Activated naive CD8-positive, alpha-beta T cell treated with anti-CD3 and anti-CD28 coated beads, Interleukin-2, amount 50 U/mL, for 24 hours (primary cell): ENCODE data around the gene PPARGC1A.

ENCODE experiments used
- ATAC-seq: fragments of 150-1000 bp; cut with Tn5 transposase; one replicate; pipeline ENCODE4 v1.10.0; 2021
- DNase-seq: peaks from one replicate; pipeline ENCODE4 v3.0.0; 2021
- H3K27ac Mint-ChIP-seq: one replicate; pipeline ENCODE4 v1.8.0; 2021; ENCODE audit warnings: mild to moderate bottlenecking, mixed read lengths
- H3K27me3 Mint-ChIP-seq: one replicate; pipeline ENCODE4 v1.8.0; 2021; ENCODE audit warnings: mixed read lengths
- H3K36me3 Mint-ChIP-seq: one replicate; pipeline ENCODE4 v1.8.0; 2021; ENCODE audit warnings: low read depth, mixed read lengths
- H3K4me1 Mint-ChIP-seq: one replicate; pipeline ENCODE4 v1.8.0; 2021; ENCODE audit warnings: mixed read lengths
- H3K4me3 Mint-ChIP-seq: one replicate; pipeline ENCODE4 v1.8.0; 2021; ENCODE audit warnings: mild to moderate bottlenecking, moderate library complexity, mixed read lengths
- H3K9me3 Mint-ChIP-seq: one replicate; pipeline ENCODE4 v1.8.0; 2021; ENCODE audit warnings: mixed read lengths

Gene PPARGC1A

GRCh38 chr4:23770011-23770410, 119.8 kb downstream of the PPARGC1A start:
- Mint-ChIP-seq H3K4me3 (no peak overlapping the region), H3K36me3 (no peaks in the 10 kb centered on the region), H3K27me3 (no peaks in the 10 kb centered on the region), H3K4me1 (no peaks in the 10 kb centered on the region), H3K27ac (no peak overlapping the region), H3K9me3 (peaks cover 6% of the 10 kb centered on the region)
- DNase-seq (no peak), ATAC-seq (no peak)

DNA sequence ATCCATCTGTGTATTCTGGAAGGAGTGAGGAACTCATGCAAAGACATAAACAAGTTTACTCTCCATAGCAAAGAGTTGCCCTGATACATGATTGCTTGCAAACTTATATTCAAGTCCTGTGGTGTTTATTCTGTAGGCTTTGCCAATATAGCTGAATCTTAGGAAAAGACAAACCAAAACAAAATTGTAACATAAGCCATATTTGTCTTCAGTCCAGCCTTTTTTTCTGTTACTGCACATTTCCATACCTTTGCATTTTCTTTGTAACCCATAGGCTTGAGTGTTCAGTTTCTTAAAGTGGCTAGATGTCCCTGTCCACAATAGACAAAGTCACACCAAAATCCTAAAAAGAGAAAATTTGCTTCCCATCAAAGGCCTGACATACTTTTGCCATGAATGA, 120.4 kb downstream of the PPARGC1A start:
- no peak for ATAC-seq
- no peaks in the 10 kb centered on the region for H3K27me3 Mint-ChIP-seq
- peaks cover 6% of the 10 kb centered on the region for H3K9me3 Mint-ChIP-seq
- no peak for DNase-seq
- H3K4me3 Mint-ChIP-seq: no peak overlapping the region
- no peaks in the 10 kb centered on the region for H3K4me1 Mint-ChIP-seq
- H3K27ac Mint-ChIP-seq: no peak overlapping the region
- H3K36me3 Mint-ChIP-seq: no peaks in the 10 kb centered on the region

GRCh38 chr4:23768541-23768940, 121.3 kb downstream of the PPARGC1A start:
- Mint-ChIP-seq H3K27me3 (no peaks in the 10 kb centered on the region), H3K4me3 (no peak overlapping the region), H3K4me1 (no peaks in the 10 kb centered on the region), H3K9me3 (peaks cover 6% of the 10 kb centered on the region), H3K36me3 (no peaks in the 10 kb centered on the region), H3K27ac (no peak overlapping the region)
- ATAC-seq (no peak), DNase-seq (no peak)

- Mint-ChIP-seq H3K27me3 (no peaks in the 10 kb centered on the region), H3K4me1 (no peaks in the 10 kb centered on the region), H3K9me3 (peaks cover 11% of the 10 kb centered on the region), H3K4me3 (no peak overlapping the region), H3K27ac (no peak overlapping the region), H3K36me3 (no peaks in the 10 kb centered on the region)
- ATAC-seq: no peak
- no peak for DNase-seq
Observed at GRCh38 chr4:23766344-23766743, 123.5 kb downstream of the PPARGC1A start.

DNA sequence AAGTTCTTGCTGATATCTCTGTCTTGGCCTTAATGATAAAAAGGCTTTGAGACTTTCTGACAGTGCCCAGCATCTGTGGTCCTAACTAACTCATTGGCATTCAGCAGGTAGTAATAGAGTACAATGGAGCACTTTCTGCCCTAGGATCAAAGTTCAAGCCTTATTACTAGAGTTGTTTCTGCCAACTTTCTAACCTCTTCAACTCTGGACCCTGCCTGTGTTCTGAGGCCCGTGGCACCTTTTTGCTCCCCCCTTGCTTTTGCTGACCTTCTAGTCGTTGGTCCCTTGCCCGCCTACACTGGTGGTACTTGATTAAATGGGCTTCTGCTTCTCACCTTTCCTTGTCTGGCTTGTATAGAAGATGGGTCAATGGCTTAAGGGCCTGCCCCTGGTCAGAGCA, 126.3 kb downstream of the PPARGC1A start:
- Mint-ChIP-seq H3K27ac (no peak overlapping the region), H3K4me3 (no peak overlapping the region), H3K9me3 (peaks cover 11% of the 10 kb centered on the region), H3K4me1 (no peaks in the 10 kb centered on the region), H3K36me3 (no peaks in the 10 kb centered on the region), H3K27me3 (no peaks in the 10 kb centered on the region)
- DNase-seq: no peak
- no peak for ATAC-seq

DNA sequence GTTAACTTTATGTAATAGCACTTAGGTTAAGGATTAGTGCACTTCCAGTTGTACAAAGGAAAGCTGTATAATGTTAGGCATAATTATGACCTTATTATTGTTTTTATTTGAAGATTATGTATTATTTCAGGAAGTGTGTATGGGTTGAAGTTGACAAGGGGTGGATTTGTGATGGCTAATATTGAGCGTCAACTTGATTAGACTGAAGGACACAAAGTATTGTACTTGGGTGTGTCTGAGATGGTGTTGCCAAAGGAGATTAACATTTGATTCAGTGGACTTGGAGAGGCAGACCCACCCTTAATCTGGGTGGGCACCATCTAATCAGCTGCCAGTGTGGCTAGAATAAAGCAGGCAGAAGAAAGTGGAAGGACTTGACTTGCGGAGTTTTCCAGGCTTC, 127.3 kb downstream of the PPARGC1A start:
- H3K27ac Mint-ChIP-seq: no peak overlapping the region
- no peaks in the 10 kb centered on the region for H3K27me3 Mint-ChIP-seq
- no peaks in the 10 kb centered on the region for H3K36me3 Mint-ChIP-seq
- H3K9me3 Mint-ChIP-seq: peaks cover 13% of the 10 kb centered on the region
- H3K4me1 Mint-ChIP-seq: no peaks in the 10 kb centered on the region
- no peak for ATAC-seq
- H3K4me3 Mint-ChIP-seq: no peak overlapping the region
- no peak for DNase-seq

GRCh38 chr4:23759066-23759465, 130.8 kb downstream of the PPARGC1A start:
- DNase-seq: no peak
- Mint-ChIP-seq H3K36me3 (no peaks in the 10 kb centered on the region), H3K9me3 (peaks cover 12% of the 10 kb centered on the region), H3K4me1 (no peaks in the 10 kb centered on the region), H3K27ac (no peak overlapping the region), H3K27me3 (no peaks in the 10 kb centered on the region), H3K4me3 (no peak overlapping the region)
- no peak for ATAC-seq

GRCh38 chr4:23754688-23755087, 135.2 kb downstream of the PPARGC1A start:
- Mint-ChIP-seq H3K36me3 (no peaks in the 10 kb centered on the region), H3K27me3 (no peaks in the 10 kb centered on the region), H3K9me3 (peaks cover 7% of the 10 kb centered on the region), H3K27ac (no peak overlapping the region), H3K4me3 (no peak overlapping the region), H3K4me1 (no peaks in the 10 kb centered on the region)
- ATAC-seq (no peak), DNase-seq (no peak)

GRCh38 chr4:23750125-23750524, 139.7 kb downstream of the PPARGC1A start:
- Mint-ChIP-seq H3K36me3 (no peaks in the 10 kb centered on the region), H3K4me3 (no peak overlapping the region), H3K27ac (no peak overlapping the region), H3K4me1 (no peaks in the 10 kb centered on the region), H3K9me3 (peaks cover 6% of the 10 kb centered on the region), H3K27me3 (no peaks in the 10 kb centered on the region)
- DNase-seq: no peak
- ATAC-seq: no peak

GRCh38 chr4:23747281-23747735, 142.5 kb downstream of the PPARGC1A start:
- H3K4me3 Mint-ChIP-seq: no peak overlapping the region
- H3K9me3 Mint-ChIP-seq: peaks cover 6% of the 10 kb centered on the region
- no peaks in the 10 kb centered on the region for H3K4me1 Mint-ChIP-seq

DNA sequence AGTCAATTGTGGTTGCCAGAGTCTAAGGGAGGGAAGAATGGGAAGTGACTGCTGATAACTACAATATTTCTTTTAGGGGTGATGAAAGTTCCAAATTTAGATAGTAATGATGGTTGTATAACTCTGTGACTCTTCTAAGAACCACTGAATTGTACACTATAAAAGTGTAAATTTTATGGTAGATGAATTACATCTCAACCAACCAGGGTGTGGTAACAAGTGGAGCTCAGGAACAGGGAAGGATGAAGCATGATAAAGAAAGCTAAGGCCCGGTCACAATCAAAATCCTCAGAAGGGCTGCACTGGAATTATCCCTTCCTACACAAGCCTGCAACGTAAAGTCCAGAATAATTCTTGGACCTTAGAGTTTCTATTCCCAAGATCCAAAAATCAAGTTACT, 143.2 kb downstream of the PPARGC1A start:
- Mint-ChIP-seq H3K27me3 (no peaks in the 10 kb centered on the region), H3K27ac (no peak overlapping the region)

More at GRCh38 chr4:23747281-23747735, 142.5 kb downstream of the PPARGC1A start:
- no peak for DNase-seq
- Mint-ChIP-seq H3K27ac (no peak overlapping the region), H3K36me3 (no peaks in the 10 kb centered on the region), H3K27me3 (no peaks in the 10 kb centered on the region)
- no peak for ATAC-seq

DNA sequence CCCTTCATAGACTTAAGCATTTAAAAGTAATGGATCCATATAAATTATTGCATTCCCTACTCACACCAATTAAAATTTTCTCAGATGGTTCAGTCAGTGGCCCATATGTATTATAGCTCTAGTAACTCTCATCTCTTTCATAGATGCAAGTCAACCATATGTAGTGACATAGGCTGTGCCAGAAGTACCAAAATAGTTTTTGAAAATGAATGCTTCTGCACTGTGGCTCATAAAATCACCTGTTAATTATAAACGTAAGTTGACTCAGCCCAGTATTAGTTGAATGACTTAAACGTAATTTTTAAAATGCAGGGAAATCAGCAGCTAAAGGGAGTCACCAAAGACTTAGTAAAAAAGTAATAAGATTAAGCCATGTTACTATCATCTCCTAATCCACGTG, 143.8 kb downstream of the PPARGC1A start:
- Mint-ChIP-seq H3K4me1 (no peaks in the 10 kb centered on the region), H3K36me3 (no peaks in the 10 kb centered on the region), H3K27me3 (no peaks in the 10 kb centered on the region), H3K9me3 (peaks cover 6% of the 10 kb centered on the region), H3K27ac (no peak overlapping the region), H3K4me3 (no peak overlapping the region)
- ATAC-seq: no peak
- DNase-seq: no peak

More for the DNA sequence above, 143.2 kb downstream of the PPARGC1A start:
- H3K4me1 Mint-ChIP-seq: no peaks in the 10 kb centered on the region
- H3K36me3 Mint-ChIP-seq: no peaks in the 10 kb centered on the region
- DNase-seq (no peak), ATAC-seq (no peak)
- H3K4me3 Mint-ChIP-seq: no peak overlapping the region
- peaks cover 6% of the 10 kb centered on the region for H3K9me3 Mint-ChIP-seq

GRCh38 chr4:23745377-23745776, 144.5 kb downstream of the PPARGC1A start:
- Mint-ChIP-seq H3K36me3 (no peaks in the 10 kb centered on the region), H3K4me3 (no peak overlapping the region), H3K9me3 (peaks cover 6% of the 10 kb centered on the region), H3K27ac (no peak overlapping the region), H3K27me3 (no peaks in the 10 kb centered on the region), H3K4me1 (no peaks in the 10 kb centered on the region)
- no peak for ATAC-seq
- DNase-seq: no peak
